D721Med (cell line): ENCODE results near the gene DUSP19.
"Not testable (repeated sequence)": the region's sequence is repeated elsewhere in the genome, so short reads cannot be mapped to it uniquely, and the experiment has no call there.

Experiments
- DNase-seq: peaks from one replicate; pipeline ENCODE4 v3.0.0; 2011; ENCODE audit warnings: low spot score; ENCODE audit not compliant: insufficient read length
- FAIRE-seq: peaks from 2 replicates; lab custom pipeline; 2011; peaks lifted over from hg19 to GRCh38; lab: Jason Lieb, UNC
- CTCF ChIP-seq: IDR thresholded peaks from 2 replicates; pipeline ENCODE4 v1.5.1; 2012; ENCODE audit warnings: mild to moderate bottlenecking, control low read depth; ENCODE audit not compliant: insufficient read depth; ENCODE audit errors: missing control alignments

Gene DUSP19

GRCh38 chr2:183035954-183036669 lies 42.4 kb upstream of the DUSP19 start:
- no peak for DNase-seq
- peak; percentile 78 for FAIRE-seq
- TF ChIP-seq CTCF: no peak

- no peak for TF ChIP-seq CTCF
- DNase-seq (no peak), FAIRE-seq (peak; percentile 29)
These were observed 41.4 kb upstream of the DUSP19 start for GRCh38 chr2:183037074-183037552.

- no peak for FAIRE-seq
- TF ChIP-seq CTCF: no peak
- DNase-seq: peak; percentile 18
These were observed 40.8 kb upstream of the DUSP19 start for GRCh38 chr2:183037553-183038340.

GRCh38 chr2:183038341-183039300 lies 39.9 kb upstream of the DUSP19 start, which contains the start of gene NCKAP1:
NCKAP1 (minus strand) TSS chr2:183038457; CDS start chr2:183038099, 358 bp downstream.
- peak; percentile 63 for DNase-seq
- FAIRE-seq: no peak
- TF ChIP-seq CTCF: peak; percentile 61

- DNase-seq (no peak), FAIRE-seq (no peak)
- no peak for TF ChIP-seq CTCF
These were observed 37.9 kb upstream of the DUSP19 start for GRCh38 chr2:183040604-183041003.

GRCh38 chr2:183043580-183043979 lies 35.0 kb upstream of the DUSP19 start:
- not testable (repeated sequence) for DNase-seq, FAIRE-seq

GRCh38 chr2:183047486-183048125 lies 30.9 kb upstream of the DUSP19 start:
- FAIRE-seq: not testable (repeated sequence)

More at GRCh38 chr2:183047486-183048125, 30.9 kb upstream of the DUSP19 start:
- not testable (repeated sequence) for DNase-seq
